ENCODE data around the gene C17orf78.
"Not testable (repeated sequence)": the region's sequence is repeated elsewhere in the genome, so short reads cannot be mapped to it uniquely, and the experiment has no call there.

Gene C17orf78

GRCh38 chr17:37441369-37442014, 65.7 kb downstream of the C17orf78 start:
- DNase-seq, result not testable (repeated sequence)

All from stimulated activated CD4-positive, alpha-beta T cell treated with anti-CD3 and anti-CD28 coated beads, Interleukin-12 subunit alpha, Interleukin-12 subunit beta, amount 100 ng/mL, for 4 hours (primary cell).